Activated gamma-delta T cell treated with anti-CD3 and anti-CD28 coated beads, Interleukin-2, amount 50 U/mL, for 16 hours (primary cell): ENCODE data around the gene BPGM.
"Not testable (repeated sequence)": the region's sequence is repeated elsewhere in the genome, so short reads cannot be mapped to it uniquely, and the experiment has no call there.

Source experiments
- DNase-seq: peaks from one replicate; pipeline ENCODE4 v3.0.0-alpha.2; 2020; ENCODE audit warnings: low read depth

The BPGM gene

DNA sequence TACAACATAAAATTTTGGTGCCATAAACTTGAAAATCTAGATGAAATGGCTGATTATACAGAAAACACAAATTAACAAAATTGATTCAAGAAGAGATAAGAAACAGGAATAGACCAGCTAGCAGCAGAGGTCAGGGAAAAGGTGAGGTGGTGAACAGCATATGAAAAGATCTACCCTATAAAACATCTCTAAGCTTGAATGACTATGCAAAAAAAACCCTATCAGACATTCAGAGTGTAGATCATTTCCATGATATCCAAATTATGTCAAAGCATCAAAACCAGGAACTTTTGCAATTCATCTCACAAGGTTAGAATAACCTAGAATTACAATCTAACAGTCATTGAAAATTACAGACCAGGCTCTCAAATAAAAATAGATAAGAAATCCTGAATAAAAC lies 14.6 kb upstream of the BPGM start:
- no peak for DNase-seq

DNA sequence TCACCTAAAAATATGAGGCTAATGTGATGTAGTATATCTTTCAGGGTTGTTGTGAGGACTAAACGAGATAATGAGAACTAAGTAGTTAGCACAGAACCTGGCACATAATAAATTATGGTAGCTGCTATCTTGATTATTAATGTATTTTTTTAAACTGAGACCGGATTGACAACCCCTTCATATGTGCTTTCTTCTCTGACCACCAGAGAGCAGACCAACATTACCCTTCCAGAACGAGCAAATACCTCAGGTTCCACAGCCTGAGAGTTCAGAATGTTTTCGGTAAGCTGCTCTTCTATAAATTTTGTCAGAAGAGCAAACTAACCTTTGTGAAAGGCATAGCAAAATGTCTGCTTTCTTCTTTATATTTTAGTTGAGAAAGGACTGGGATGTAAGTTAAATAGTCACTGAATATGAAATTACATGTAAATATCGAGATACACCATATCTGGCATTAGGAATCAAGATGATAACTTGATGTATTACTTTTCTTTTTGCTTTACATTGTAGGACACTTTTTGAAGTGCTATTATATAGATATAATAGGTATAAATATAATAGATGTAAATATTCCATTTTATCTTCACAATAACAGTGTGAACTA lies 13.6 kb upstream of the BPGM start:
- DNase-seq = peak; percentile 9

DNA sequence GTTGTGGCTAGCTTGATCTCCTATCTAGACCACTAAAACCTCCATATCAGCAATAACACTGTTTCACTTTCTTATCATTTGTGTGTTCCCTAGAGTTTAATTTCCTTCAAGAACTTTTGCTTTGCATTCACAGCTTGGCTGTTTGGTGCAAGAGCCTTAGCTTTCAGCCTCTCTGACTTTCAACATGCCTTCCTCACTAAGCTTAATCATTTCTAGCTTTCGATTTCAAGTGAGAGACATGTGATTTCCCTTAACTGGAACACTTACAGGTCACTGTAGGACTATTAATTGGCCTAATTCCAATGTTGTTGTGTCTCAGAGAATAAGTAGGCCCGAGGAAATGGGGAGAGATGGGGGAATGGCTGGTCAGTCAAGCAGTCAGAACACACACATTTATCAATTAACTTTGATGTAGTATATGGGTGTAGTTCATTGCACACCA lies 10.6 kb upstream of the BPGM start:
- DNase-seq = no peak

DNA sequence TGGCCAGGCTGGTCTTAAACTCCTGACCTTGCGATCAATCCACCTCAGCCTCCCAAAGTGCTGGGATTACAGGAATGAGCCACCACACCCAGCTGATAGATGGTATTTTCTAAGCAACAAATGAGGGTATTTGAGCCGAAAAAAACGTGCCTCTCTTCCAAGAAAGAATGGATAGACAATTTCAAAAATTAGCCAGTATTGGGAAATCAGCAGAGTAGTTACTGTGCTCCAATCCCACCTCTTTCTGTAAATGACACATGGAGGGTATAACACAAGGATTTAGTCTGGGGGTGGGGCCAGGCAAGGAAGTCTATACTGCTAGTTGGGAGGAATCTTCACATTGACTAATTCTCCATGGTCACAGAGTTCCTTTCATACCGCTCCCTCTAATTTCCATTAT lies 9.2 kb upstream of the BPGM start:
- no peak for DNase-seq

DNA sequence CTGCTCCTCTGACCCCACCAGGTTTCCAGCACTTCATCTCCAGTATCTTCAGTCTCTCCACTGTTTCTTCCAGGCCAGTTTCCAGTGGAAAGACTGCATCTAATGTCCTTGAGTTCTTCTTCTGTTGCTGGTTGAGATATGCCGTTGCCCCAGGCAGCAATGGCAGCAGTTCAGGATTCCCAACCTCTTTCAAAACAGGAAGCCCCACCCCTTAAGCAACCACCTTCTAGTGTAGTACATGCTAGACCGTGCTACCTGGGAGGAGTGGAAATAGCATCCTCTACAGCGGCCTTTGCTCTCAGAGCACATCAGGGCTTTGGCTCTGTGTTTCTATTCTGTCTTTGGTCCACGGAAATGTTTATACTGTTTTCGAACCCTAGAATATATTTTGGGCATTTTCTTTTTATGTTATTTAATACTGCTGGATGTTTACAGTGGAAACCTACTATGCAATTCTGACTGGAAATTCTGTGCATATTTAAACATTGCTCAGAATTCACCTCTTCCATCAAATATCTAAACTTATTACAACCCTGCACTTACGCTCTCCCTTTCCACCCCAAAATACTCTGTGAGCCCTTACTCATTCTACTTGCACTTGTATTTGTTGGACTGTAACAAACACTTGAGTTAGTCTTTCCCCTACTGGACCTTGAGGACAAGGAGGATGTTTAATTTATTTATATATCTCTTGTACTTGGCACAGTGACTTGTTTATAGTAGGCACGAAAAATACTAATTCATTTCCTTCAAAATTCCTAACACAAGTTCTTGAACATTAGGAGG lies 8.5 kb upstream of the BPGM start:
- DNase-seq = no peak

DNA sequence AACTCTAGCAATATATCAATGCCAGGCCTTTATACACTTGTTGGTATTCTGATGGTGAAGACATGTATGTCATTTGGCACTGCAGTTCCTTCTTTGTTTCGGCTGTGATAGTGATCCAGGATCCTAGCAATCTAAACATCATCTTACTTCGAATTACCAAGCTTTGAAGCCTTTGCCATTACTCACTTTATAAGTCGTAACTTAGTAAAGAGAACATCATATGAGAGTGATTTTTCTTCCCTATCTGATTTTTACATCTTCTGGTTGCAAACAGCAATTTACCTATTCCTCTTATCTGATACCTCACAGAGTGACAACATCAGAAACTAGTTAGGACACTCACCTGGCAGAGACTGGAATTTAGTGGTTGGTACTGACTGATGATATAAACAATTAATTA lies 7.6 kb upstream of the BPGM start:
- DNase-seq = no peak

DNA sequence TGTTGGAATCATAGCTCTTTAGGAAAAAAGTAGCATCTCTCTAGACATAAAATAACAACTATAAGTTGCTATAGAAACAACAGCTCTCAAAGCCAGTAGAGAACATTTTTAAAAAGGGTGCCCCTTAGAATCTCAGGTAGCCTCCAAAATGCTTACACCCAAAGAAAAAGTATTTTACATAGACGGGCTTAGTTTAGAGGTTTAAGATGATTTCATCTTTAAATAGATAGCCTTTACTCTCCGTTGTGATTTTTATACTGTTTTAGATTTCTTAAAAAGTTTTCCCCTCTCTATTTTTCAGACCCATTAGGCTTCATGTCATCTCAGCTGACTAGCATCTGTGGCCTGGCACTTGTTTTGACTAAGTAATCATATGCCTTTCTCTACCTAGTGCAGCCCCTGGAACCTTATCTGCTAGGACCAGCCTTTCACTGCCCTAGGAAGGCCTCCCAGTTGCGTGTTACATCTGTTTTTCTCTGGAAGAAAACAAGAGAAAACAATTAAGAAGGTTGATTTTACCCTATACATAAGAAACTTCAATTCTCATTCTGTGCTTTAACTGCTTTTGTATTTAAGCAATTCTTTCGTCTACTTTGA lies 6.9 kb upstream of the BPGM start:
- no peak for DNase-seq

DNA sequence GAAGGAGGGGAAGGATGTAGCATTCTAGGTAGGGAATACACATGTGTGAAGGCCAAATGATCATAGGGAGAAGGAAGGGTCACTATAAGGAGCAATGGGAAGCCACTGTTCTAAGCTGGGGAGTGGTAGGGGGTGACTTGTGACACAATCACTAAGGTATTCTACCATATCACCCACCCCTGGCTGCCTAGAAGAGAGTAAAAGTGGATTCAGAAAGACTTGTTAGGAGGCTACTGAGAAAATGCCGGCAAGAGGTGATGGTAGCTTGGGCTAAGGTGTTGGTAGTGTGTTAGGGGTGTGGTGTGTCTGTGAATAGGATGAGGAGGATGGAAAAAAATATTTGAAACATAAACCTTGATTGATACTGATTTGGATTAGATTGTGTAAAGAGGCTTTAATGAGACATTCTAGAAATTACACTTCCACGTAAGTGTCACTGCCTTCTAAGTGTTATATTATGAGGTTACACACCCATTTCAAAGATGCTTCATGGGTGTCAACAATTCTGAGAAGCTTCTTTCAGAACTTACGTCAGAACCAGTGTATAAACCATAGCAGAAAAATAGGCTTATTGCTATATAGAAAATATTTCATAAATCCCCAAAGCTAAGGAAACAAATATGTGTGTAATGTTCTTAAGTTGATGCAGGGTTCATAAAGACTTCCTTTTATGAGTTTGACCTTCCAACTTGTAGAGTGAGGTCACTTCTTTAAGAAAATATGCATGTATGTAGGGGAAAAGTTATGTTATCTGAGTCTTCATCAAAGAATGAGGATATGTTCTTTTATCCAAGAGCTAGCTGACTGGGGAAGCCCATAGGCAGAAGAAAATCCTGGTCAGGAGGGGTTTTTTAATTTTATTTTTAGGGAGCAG lies 5.6 kb upstream of the BPGM start:
- DNase-seq = no peak

DNA sequence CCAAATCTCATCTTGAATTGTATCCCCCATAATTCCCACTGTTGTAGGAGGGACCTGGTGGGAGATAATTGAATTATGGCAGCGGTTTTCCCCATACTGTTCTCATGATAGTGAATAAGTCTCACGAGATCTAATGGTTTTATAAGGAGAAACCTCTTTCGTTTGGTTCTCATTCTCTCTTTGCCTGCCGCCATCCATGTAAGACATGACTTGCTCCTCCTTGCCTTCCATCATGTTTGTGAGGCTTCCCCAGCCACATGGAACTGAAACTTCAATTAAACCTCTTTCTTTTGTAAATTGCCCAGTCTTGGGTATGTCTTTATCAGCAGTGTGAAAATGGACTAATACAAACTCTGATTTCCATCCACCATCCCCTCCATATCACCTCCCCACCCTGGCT lies 4.7 kb upstream of the BPGM start:
- DNase-seq = not testable (repeated sequence)

DNA sequence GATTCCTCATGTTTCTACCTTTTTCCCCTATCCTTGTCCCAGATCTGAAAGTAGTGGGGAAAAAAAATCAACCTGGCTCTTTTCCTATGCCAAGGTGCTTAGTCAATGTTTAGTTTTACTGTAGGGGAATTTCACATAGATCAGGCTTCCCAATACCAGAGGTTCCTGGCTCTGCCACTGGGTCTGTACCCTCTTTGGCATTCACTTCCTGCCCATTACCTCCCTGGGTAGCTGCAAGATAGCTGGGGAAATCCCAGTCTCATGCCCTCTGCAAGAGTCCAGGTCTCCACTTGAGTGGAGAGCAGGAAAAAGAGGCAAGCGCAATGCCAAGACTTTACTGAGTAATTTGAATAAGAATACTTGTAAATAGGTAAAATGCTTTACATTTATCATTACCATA lies 3.5 kb upstream of the BPGM start:
- no peak for DNase-seq

DNA sequence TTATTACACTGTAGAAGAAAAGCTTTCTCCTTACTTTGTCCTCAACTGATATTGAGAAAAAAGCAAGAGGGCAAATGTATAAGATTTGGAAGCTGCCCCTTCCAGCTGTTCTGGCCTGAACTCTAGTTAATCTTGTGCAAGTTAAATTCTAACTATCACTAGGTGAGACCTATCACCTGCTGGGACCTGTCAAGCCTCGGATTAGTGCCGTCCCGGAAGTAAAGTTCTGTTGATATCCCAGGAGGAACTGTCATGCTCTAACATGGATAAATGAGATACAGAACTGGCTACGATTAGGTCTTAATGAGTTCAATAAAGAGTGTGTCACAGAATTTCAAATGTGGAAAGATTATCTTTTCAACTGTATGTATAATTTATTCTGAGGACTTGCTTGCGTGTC lies 1.2 kb upstream of the BPGM start:
- no peak for DNase-seq

DNA sequence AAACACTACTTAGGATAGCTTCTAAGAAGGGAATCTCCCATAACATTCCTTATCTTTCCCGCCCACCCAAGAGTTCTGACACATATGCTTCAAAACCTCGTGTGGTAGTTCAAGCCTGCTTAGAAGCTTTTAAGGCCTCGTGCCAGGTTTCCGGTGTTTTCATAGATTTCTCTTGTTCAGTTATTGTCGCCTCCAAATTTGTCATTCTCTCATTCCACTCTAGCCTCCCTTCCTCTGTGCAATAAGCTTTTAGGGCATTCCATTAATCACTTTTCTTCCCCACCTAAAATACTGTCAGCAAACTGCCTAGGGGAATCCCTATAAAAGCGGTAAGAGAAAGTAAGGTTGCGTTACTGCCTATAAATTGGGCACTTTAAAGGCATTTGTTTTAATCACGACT lies 718 bp upstream of the BPGM start:
- DNase-seq = no peak

DNA sequence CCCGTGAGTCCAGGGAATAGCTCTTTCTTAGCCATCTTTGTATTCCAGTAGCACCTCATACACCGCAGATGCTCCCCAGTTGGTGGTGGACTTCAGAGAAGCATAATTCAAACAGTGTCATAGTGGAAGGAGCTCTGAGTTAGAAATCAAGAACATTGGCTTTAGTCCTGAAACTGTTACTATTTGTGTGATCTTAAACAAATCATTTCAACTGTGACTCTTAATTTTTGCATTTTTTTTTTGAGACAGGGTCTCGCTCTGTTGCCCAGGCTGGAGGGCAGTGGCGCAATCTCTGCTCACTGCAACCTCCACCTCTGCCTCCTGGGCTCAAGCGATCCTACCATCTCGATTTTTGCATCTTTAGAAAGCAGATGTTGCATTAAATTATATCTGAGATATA lies 1.8 kb downstream of the BPGM start:
- no peak for DNase-seq

DNA sequence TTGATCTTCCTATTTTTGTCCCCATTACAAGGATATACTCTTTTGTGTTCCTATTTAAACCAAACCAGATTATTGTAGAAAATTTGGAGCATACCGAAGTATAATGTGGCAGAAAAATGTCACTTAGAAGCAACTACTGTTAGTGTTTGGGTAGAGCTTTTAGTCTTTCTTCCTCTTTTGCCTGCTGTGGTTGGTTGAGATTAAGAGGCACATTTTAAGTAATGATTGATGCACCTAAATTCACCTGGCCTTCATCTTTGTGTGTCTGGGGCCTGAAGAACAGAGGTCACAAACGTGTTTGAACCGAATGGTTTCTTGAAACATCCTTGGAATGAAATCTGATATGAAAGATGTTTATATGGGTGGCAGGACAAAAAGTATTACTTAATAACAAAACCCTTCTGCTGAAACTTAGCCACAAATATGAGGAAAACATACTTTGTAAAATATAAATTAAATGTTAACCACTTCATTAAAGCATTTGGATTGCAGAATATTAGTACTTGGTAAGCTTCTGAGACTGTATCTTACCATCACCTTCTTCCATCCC lies 2.6 kb downstream of the BPGM start:
- DNase-seq = no peak

DNA sequence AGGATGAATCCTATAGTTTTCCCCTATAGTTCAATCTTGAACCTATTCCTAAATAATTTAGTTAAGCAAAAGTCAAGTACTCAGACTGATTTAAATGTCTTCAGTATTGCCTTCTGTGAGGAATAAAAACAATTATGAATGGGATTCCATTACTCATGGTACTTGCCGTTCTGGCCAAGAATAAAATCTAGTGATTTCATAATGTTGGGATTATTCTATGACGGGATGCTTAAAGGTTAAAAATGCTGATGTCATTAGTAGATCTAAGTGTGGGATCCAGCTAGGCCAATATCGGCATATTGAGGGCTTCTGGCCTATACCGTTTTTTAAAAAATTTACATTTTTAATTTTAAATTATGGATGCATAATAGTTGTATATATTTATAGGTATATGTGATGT lies 5.3 kb downstream of the BPGM start:
- no peak for DNase-seq

DNA sequence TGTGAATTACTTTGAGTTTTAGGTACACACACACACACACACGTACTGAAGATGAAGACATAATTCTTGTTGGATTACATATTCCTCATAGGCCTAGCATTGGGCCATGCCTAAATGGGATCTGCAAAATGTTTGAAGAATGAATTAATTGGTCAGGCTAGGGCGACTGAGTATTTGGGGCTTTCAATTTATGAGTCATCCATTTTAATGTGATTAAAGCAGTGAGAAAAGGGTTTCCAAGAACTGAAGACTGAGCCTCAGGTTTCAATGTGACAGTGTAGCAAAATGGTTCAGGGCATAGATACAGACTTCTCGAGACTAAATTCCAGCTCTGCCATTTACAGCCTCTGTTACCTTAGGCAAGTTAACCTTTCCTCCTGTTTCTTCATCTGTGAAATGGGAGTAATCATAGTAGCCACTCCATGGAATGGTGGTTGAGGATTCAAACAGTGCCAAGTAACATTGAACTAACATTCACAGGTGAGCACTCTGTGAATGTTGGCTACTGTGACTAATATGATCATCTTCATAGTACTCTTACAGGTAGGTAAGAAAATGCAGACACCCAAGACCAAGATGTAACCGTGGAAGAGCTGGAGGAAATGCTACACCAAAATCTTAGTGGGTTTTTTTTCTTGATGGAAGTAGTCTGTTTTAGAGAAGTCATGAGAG lies 7.6 kb downstream of the BPGM start:
- no peak for DNase-seq

DNA sequence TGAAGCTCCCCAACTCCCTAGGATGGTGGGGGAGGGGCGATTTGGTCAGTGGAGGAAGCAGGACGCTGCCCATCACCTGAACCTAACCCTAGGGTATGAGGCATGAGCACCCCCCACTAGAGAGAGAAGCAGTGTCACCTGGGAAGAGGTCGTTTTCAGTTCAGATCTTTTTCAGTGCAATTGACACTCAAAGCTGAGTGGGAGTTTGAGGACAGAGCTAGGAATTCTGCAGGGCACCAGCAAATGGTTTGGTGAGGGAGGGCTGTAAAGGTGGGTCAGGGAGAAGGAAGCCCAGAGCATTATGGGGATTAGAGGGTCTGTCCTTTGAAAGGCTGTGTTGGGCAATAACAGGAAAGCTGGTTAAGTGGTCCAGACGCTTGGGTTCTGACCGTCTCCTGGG lies 10.9 kb downstream of the BPGM start:
- DNase-seq = no peak

DNA sequence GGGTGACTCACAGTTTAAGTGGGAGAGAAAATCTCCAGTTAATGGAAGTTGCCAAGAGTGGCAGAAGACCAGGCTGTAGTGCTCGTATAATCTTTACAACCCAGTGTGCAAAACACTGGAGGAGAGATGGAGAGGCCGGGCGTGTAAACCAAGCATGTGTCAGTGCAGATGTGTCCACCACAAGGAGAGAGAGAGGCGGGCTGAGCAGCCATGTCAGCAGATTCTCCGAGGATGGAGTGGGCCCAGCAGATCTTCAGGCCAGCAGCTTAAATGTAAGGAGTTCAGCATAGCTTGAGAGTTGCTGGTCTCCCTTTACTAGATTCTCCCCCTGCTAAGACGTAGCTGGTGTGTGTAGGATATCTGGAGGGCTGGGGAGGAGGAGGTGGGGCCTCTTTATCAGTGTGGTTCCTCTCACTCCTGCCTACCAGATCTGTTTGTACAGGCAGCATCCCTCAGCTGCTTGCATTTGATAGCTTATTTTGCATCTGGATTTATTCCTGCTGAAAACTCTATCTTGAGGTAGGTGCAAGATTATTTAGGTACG lies 13.7 kb downstream of the BPGM start:
- DNase-seq = no peak

DNA sequence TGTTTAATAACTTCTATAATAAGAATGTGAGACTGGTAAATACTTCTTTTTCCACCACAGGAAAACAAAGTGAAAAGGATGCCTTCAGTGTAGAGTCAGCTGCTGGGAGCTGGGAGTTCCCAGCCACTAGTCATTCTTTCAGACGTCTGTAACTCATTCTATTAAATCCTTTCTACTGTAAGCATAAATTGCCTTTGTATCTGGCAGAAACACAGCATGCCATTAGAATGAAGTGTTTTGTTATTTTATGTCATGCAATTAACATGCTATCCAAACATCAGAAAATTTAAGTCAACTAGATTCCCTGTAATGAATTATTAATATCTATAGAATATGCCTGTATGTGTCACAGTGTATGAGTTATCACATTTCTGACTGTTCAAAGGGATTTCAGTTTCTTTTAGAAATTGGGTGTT lies 14.3 kb downstream of the BPGM start:
- no peak for DNase-seq

DNA sequence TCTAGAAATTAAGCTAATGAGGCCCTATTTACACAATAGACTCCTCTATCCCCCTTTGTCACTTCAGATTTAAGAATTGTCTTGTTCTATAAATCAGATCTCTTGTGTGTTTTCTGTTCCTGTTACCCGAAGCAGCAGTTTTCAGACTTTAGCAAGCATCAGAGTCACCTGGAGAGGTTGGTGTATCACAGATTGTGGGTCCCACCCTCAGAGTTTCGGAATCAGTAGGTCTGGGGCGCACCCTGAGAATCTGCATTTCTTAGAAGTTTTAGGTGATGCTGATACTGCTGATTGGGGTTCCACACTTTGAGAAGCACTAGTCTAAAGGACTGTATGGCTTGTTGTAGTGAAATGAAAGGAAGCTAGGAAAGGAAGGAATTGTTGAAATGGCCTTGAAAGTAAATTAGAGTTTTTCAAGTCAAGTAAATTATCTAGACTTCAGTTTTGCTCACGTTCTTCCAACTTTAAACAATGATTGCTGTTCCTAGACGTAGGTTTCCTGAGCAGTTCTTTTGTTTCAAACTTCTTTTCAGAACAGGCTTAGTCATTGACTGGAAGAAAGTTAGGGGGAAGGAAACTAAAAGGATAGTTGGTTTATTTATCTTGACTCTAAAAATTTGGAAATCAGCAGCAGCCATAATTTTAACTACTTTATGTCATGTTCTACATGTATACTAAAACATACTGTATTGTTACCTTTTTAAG lies 15.7 kb downstream of the BPGM start:
- no peak for DNase-seq

DNA sequence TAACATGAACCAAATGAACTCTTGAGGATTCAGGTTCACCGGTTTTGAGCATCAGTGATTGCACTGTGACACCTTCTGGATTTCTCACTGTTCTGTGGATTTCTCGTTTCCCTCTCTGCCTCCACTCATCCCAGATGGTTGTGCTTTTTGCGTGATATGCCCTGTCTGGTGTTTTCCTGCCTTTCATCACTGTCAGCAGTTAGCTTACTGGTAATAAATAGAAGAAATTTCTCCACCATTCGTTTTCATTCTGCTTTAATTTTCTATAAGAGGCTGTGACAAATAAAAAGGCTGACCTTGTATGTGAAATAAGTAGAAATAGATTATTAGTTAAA lies 16.2 kb downstream of the BPGM start:
- no peak for DNase-seq
